GM10266 (cell line): ENCODE measurements around the gene KLK12.

Experiments
- DNase-seq: peaks from one replicate; pipeline ENCODE4 v3.0.0; 2012; ENCODE audit errors: extremely low spot score
- CTCF ChIP-seq: IDR thresholded peaks from 2 replicates; pipeline ENCODE4 v1.5.1; 2012; ENCODE audit warnings: mild to moderate bottlenecking, low read depth; ENCODE audit not compliant: control insufficient read depth, insufficient read depth; ENCODE audit errors: missing control alignments

KLK12 gene

GRCh38 chr19:51029718-51030117, 5.1 kb downstream of the KLK12 start:
- no peak for DNase-seq
- no peak for TF ChIP-seq CTCF

- no peak for TF ChIP-seq CTCF
- no peak for DNase-seq
Observed at GRCh38 chr19:51027873-51028272, 6.9 kb downstream of the KLK12 start.

- DNase-seq, result peak; percentile 25
- TF ChIP-seq CTCF, result no peak
Observed at GRCh38 chr19:51027126-51027806, 7.5 kb downstream of the KLK12 start.

GRCh38 chr19:51026554-51026831, 8.3 kb downstream of the KLK12 start, which contains the start of gene KLK11:
KLK11 (minus strand) TSS chr19:51026616; CDS start chr19:51025631, 985 bp downstream.
- no peak for TF ChIP-seq CTCF
- no peak for DNase-seq

GRCh38 chr19:51025809-51026553, 8.8 kb downstream of the KLK12 start:
- peak; percentile 35 for DNase-seq
- no peak for TF ChIP-seq CTCF

GRCh38 chr19:51025401-51025800, 9.4 kb downstream of the KLK12 start:
- no peak for DNase-seq
- TF ChIP-seq CTCF, result no peak

- no peak for DNase-seq
- no peak for TF ChIP-seq CTCF
Observed at GRCh38 chr19:51024924-51025323, 9.9 kb downstream of the KLK12 start.
